ENCODE data around the gene FOXF1.

- TF ChIP-seq CTCF (IDR thresholded peaks at IDR 0.05), result no peak
- TF ChIP-seq POLR2AphosphoS5 (IDR thresholded peaks at IDR 0.05), result no peak
- TF ChIP-seq POLR2A (IDR thresholded peaks at IDR 0.05), result no peak
These were observed 21.6 kb downstream of the FOXF1 start for GRCh38 chr16:86531641-86532525.

All from upper lobe of left lung (tissue), 4 donors.